Kidney (tissue), 14 donors: ENCODE data around the gene NSUN2. TPM values are rescaled to one million over a fixed set of nuclear protein-coding genes. Genes with fewer than 3 reads are reported as not detected.

Source experiments
- DNase-seq, 5 donors: peaks; one replicate each; pipeline ENCODE4 v3.0.0-alpha.2; 2013 to 2020
- FAIRE-seq: peaks from 2 replicates; lab custom pipeline; 2012; peaks lifted over from hg19 to GRCh38; lab: Jason Lieb, UNC
- H3K27ac ChIP-seq, 2 donors: one replicate each; pipeline ENCODE4 v1.7.0; 2013; ENCODE audit warnings: low read depth in 2 of 2, low read length in 2 of 2, inconsistent platforms in 1 of 2
- H3K27me3 ChIP-seq: one replicate; pipeline ENCODE4 v1.7.1; 2013; ENCODE audit warnings: low read length, inconsistent platforms; ENCODE audit not compliant: control insufficient read depth, insufficient read depth
- H3K36me3 ChIP-seq, 3 donors: one replicate each; pipeline versions ENCODE4 v1.7.0 to v1.7.1; 2013; ENCODE audit warnings: low read length in 3 of 3, control low read depth in 1 of 3, inconsistent platforms in 1 of 3; ENCODE audit not compliant: insufficient read depth in 3 of 3, control insufficient read depth in 2 of 3
- H3K4me1 ChIP-seq, 3 donors: one replicate each; pipeline versions ENCODE4 v1.7.0 to v1.7.1; 2013; ENCODE audit warnings: low read length in 3 of 3, inconsistent platforms in 1 of 3, low read depth in 1 of 3; ENCODE audit not compliant: control insufficient read depth in 2 of 3, insufficient read depth in 2 of 3
- H3K4me3 ChIP-seq, 3 donors: one replicate each; pipeline versions ENCODE4 v1.7.0 to v1.8.1; 2013; ENCODE audit warnings: low read length in 3 of 3, control low read depth in 1 of 3, inconsistent platforms in 1 of 3
- H3K9ac ChIP-seq, 3 donors: one replicate each; pipeline versions ENCODE4 v1.7.0 to v1.7.1; 2013; ENCODE audit warnings: low read length in 3 of 3, control low read depth in 1 of 3, inconsistent platforms in 1 of 3
- H3K9me3 ChIP-seq, 3 donors: one replicate each; pipeline versions ENCODE4 v1.7.0 to v1.7.1; 2013; ENCODE audit warnings: low read length in 3 of 3, control low read depth in 1 of 3, inconsistent platforms in 1 of 3; ENCODE audit not compliant: control insufficient read depth in 2 of 3, insufficient read depth in 1 of 3
- CTCF ChIP-seq: IDR thresholded peaks from 3 replicates; pipeline ENCODE4 v1.5.1; 2012; ENCODE audit warnings: mild to moderate bottlenecking, moderate library complexity, borderline replicate concordance; ENCODE audit not compliant: insufficient read depth; ENCODE audit errors: extremely low read depth
- intact Hi-C: fragments of 100-400 bp; cut with DNase I; formaldehyde crosslinking; loops from one replicate; pipeline ENCODE4 v1.11.1; 2022
- polyA plus RNA-seq: library from polyadenylated mRNA; stranded (reverse); fragments of 350-450 nt; fragmentation: Illumina TruSeq; extraction: RNeasy Lipid Tissue Mini Kit (QIAGEN cat#74804); gene quantifications from one replicate; pipeline ENCODE4 v1.2.3, GENCODE V29; 2014; ENCODE audit warnings: low read depth, low replicate concordance; ENCODE audit not compliant: insufficient read depth
- total RNA-seq: library from RNA; stranded (reverse); fragmentation: NEBNext Ultra II Directional; extraction: Animal tissue kit (Norgen Biotek cat#: 25700); gene quantifications from one replicate; pipeline ENCODE4 v1.2.1, GENCODE V29; 2021
- donor health status: control.
- donor health status: control.
- donor health status: control.
- donor health status: control.
- donor health status: control.
- donor health status: DM: yes; HTN: yes; CAD: no.
- donor health status: Normal renal cell carcinoma (clear cell type).

NSUN2 gene
- total and polyA plus RNA-seq, 2 donors from 2014 or later = 16.9 to 48.9 TPM

- no peak for TF ChIP-seq CTCF
- Histone ChIP-seq H3K4me1 (no peaks in the 10 kb centered on the region), H3K9ac (no peak overlapping the region), H3K9me3 (no peaks in the 10 kb centered on the region), H3K4me3 (no peak overlapping the region), H3K36me3 (no peaks in the 10 kb centered on the region), H3K27ac (no peak overlapping the region), H3K27me3 (no peaks in the 10 kb centered on the region)
- no peak for FAIRE-seq
- no peak for DNase-seq
- intact Hi-C loops = no loop called here
Measured at GRCh38 chr5:6550628-6551027, 82.2 kb downstream of the NSUN2 start.

Other genes with a start within 250 kb of the NSUN2 start
- gene UBE2QL1, start 184.2 kb downstream of the NSUN2 start, total RNA-seq = 0.31 TPM
- gene UBE2QL1, start 184.2 kb downstream of the NSUN2 start, polyA plus RNA-seq = 4.8 TPM
- gene SRD5A1, start 396 bp upstream of the NSUN2 start, total RNA-seq = 13.1 TPM
- 6.5 TPM for gene SRD5A1, start 396 bp upstream of the NSUN2 start, polyA plus RNA-seq
- gene TENT4A, start 80.4 kb upstream of the NSUN2 start, total RNA-seq = 22.8 TPM
- 4.8 TPM for gene TENT4A, start 80.4 kb upstream of the NSUN2 start, polyA plus RNA-seq